CD4-positive, alpha-beta memory T cell (primary cell): Measurements from ENCODE around the gene HIF1A. TPM values are rescaled to one million over a fixed set of nuclear protein-coding genes. Genes with fewer than 3 reads are reported as not detected.

Experiments
- CTCF ChIA-PET: fragments of 350-600 bp; sonication (Branson Sonifier 250); formaldehyde crosslinking; loops from one replicate; lab custom pipeline; 2021; ENCODE audit warnings: inconsistent platforms; ENCODE audit not compliant: partially characterized antibody; lab: Charles Lee
- POLR2A ChIA-PET: fragments of 350-600 bp; sonication (Branson Sonifier 250); formaldehyde crosslinking; loops from one replicate; lab custom pipeline; 2021; ENCODE audit not compliant: partially characterized antibody; lab: Charles Lee
- DNase-seq, 5 donors: peaks; one replicate each; pipeline versions ENCODE4 v3.0.0 to v3.0.0-alpha.2; 2020 to 2022; ENCODE audit warnings: mixed read lengths in 1 of 5
- H3K27ac ChIP-seq: one replicate; pipeline ENCODE4 v1.7.0; 2013; ENCODE audit warnings: low read depth, low read length
- H3K27me3 ChIP-seq: 2 replicates; pipeline ENCODE4 v1.7.0; 2013; ENCODE audit warnings: mild to moderate bottlenecking, low read length, moderate library complexity; ENCODE audit not compliant: insufficient read depth
- H3K36me3 ChIP-seq: 2 replicates; pipeline ENCODE4 v1.7.0; 2013; ENCODE audit warnings: mild to moderate bottlenecking, low read length, moderate library complexity; ENCODE audit not compliant: insufficient read depth
- H3K4me1 ChIP-seq: 2 replicates; pipeline ENCODE4 v1.7.0; 2013; ENCODE audit warnings: mild to moderate bottlenecking, low read length, moderate library complexity; ENCODE audit not compliant: insufficient read depth
- H3K4me3 ChIP-seq, 2 donors: one replicate each; pipeline ENCODE4 v1.7.0; 2013; ENCODE audit warnings: low read length in 2 of 2, mild to moderate bottlenecking in 1 of 2
- H3K9me3 ChIP-seq, 2 donors: one replicate each; pipeline ENCODE4 v1.7.0; 2013; ENCODE audit warnings: low read length in 2 of 2, control low read depth in 1 of 2; ENCODE audit not compliant: control insufficient read depth in 1 of 2
- H3K27ac Mint-ChIP-seq, 7 donors: one replicate each; pipeline ENCODE4 v1.8.0; 2020 to 2021; ENCODE audit warnings: mixed read lengths in 7 of 7, mild to moderate bottlenecking in 6 of 7, inconsistent platforms in 3 of 7, moderate library complexity in 3 of 7
- H3K27me3 Mint-ChIP-seq, 2 donors: one replicate each; pipeline ENCODE4 v1.8.0; 2020 to 2021; ENCODE audit warnings: mixed read lengths in 2 of 2
- H3K36me3 Mint-ChIP-seq, 2 donors: one replicate each; pipeline ENCODE4 v1.8.0; 2020 to 2021; ENCODE audit warnings: mixed read lengths in 2 of 2, inconsistent platforms in 1 of 2, mild to moderate bottlenecking in 1 of 2
- H3K4me1 Mint-ChIP-seq, 4 donors: one replicate each; pipeline ENCODE4 v1.8.0; 2020 to 2021; ENCODE audit warnings: mixed read lengths in 4 of 4, mild to moderate bottlenecking in 1 of 4
- H3K4me3 Mint-ChIP-seq, 8 donors: one replicate each; pipeline ENCODE4 v1.8.0; 2020 to 2021; ENCODE audit warnings: mixed read lengths in 8 of 8, mild to moderate bottlenecking in 7 of 8, moderate library complexity in 6 of 8, inconsistent platforms in 3 of 8
- H3K9me3 Mint-ChIP-seq, 8 donors: one replicate each; pipeline ENCODE4 v1.8.0; 2020 to 2021; ENCODE audit warnings: mixed read lengths in 8 of 8, mild to moderate bottlenecking in 5 of 8, inconsistent platforms in 3 of 8, moderate library complexity in 1 of 8
- intact Hi-C: fragments of 100-400 bp; cut with micrococcal nuclease; formaldehyde crosslinking; loops from one replicate; pipeline ENCODE4 v1.15.1; 2023
- polyA plus RNA-seq, 2 donors: library from polyadenylated mRNA; unstranded; fragments of 300-500 nt; fragmentation: Illumina TruSeq; gene quantifications; one replicate each; pipeline ENCODE4 v1.2.3, GENCODE V29; 2021
- total RNA-seq, 2 experiments: library from RNA; stranded (reverse); gene quantifications; one replicate each; pipeline ENCODE4 v1.2.3, GENCODE V29; 2021

The HIF1A gene
- 10 to 100 TPM; 84.7 to 87.1 TPM for total RNA-seq
- 10 to 100 TPM; 82.5 to 83.7 TPM for polyA plus RNA-seq

DNA sequence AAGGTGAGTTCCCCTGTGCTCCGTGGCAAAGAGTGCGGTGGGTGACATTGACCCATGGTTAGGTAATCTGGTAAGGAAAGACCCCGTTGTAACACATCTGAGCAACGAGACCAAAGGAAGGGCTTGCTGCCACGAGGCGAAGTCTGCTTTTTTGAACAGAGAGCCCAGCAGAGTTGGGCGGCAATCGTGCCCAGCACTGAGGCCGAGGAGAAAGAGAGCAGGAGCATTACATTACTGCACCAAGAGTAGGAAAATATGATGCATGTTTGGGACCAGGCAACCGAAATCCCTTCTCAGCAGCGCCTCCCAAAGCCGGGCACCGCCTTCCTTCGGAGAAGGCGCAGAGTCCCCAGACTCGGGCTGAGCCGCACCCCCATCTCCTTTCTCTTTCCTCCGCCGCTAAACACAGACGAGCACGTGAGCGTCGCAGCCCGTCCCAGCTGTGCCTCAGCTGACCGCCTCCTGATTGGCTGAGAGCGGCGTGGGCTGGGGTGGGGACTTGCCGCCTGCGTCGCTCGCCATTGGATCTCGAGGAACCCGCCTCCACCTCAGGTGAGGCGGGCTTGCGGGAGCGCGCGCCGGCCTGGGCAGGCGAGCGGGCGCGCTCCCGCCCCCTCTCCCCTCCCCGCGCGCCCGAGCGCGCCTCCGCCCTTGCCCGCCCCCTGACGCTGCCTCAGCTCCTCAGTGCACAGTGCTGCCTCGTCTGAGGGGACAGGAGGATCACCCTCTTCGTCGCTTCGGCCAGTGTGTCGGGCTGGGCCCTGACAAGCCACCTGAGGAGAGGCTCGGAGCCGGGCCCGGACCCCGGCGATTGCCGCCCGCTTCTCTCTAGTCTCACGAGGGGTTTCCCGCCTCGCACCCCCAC, at the start of gene HIF1A:
Gene HIF1A, plus strand, starts transcription at position 684 of the 865 bp plus-strand sequence. CDS start 292 bp downstream, outside the sequence.
- ChIA-PET POLR2A (interaction anchor here (0.5 to 3.3 kb wide), 30 partner anchors 11 to 1446 kb away, joined by 3 to 36 read pairs (median 4); partner anchors contain the start of genes PPM1A and SNAPC1), CTCF (interaction anchor here (0.5 to 1.3 kb wide), 3 partner anchors 36 to 220 kb away, joined by 3 to 6 read pairs (median 4); no protein-coding TSS in a partner anchor)
- intact Hi-C loops, result loop anchor here (1.0 to 5.0 kb wide), 7 partner anchors 10 to 219 kb away; partner anchors contain the start of gene SNAPC1
- H3K27me3 Mint-ChIP-seq, result no peaks in the 10 kb centered on the region
- H3K36me3 Mint-ChIP-seq, result peaks cover 0 to 21% of the 10 kb centered on the region in 2 donors
- Histone ChIP-seq H3K4me3 (peak within 1 kb of the TSS; percentile 74 to 92), H3K36me3 (no peaks in the 10 kb centered on the region), H3K9me3 (no peaks in the 10 kb centered on the region), H3K27ac (peak within 1 kb of the TSS; percentile 88), H3K4me1 (peaks cover 51% of the 10 kb centered on the region), H3K27me3 (no peaks in the 10 kb centered on the region)
- H3K4me3 Mint-ChIP-seq, result peak within 1 kb of the TSS; percentile 90 to 99 (median 97)
- H3K27ac Mint-ChIP-seq, result peak within 1 kb of the TSS; percentile 94 to 98 (median 97)
- peaks cover 0 to 4% (median 0%) of the 10 kb centered on the region in 8 donors for H3K9me3 Mint-ChIP-seq
- DNase-seq, result peak; percentile 94 to 98 (median 97)
- H3K4me1 Mint-ChIP-seq, result peaks cover 33 to 70% (median 48%) of the 10 kb centered on the region in 4 donors

DNA sequence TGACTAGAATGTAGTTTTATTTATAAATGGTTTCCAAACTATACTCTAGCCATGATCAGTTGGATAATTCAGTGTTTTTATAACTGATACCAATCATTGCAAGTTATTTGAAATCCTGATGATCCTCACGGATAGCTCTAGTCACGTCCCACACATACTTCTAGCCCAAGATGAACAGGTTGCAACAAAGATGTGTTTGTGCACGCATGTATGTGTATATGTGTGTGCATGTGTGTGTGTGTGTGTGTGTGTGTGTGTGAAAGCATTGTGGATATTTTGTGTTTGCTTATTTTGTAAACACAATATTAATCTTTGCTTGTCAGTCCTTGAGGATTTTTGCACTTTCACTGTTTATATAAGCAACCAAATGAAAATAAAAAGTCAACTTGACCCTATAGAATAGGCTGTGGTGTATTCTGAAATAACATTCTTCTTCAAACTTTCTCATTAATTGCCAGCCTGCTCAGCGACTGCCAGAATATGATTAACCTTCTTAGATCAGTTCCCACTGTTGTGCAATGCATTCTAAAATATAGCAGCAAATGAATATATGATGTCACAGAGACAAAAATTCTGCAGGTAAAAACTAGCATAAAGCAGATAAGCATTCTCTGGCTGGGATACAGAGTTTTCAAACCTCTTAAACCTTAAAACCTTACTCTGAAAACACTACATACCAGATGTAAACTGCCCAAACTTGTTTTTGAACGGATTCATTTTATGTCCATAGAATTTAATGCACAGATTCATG, 48.8 kb upstream of the HIF1A start:
- DNase-seq, result no peak
- Mint-ChIP-seq H3K27me3 (no peaks in the 10 kb centered on the region), H3K27ac (no peak overlapping the region), H3K36me3 (no peaks in the 10 kb centered on the region), H3K4me1 (peaks cover 18 to 24% (median 22%) of the 10 kb centered on the region in 4 donors), H3K9me3 (peaks cover 0 to 2% (median 0%) of the 10 kb centered on the region in 8 donors), H3K4me3 (no peak overlapping the region)
- intact Hi-C loops, result loop anchor here (5.0 kb wide), 2 partner anchors 36 to 49 kb away; no protein-coding TSS in a partner anchor
- Histone ChIP-seq H3K4me3 (no peak overlapping the region), H3K4me1 (peaks cover 17% of the 10 kb centered on the region), H3K27me3 (no peaks in the 10 kb centered on the region), H3K36me3 (no peaks in the 10 kb centered on the region), H3K27ac (no peak overlapping the region), H3K9me3 (no peaks in the 10 kb centered on the region)
- POLR2A ChIA-PET, result no interaction called here
- CTCF ChIA-PET, result no interaction called here

DNA sequence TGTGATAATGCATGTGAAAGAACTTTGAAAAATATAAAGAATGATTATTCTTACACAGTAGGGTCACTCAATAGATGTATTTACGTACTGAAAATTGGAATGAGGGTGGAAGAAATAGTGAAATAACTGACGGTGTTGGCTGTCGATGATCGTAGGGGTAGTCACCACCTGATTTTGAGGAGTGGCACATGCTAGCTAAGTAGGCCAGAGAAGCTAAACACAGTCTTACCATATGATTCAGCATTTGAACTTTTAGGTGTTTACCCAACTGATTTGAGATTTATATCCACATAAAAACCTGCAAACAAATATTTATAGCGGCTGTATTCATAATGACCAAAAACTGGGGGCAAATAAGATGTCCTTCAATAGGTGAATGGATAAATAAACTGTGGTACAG, 47.6 kb upstream of the HIF1A start:
- intact Hi-C loops, result loop anchor here (5.0 kb wide), 2 partner anchors 35 to 50 kb away; no protein-coding TSS in a partner anchor
- no peaks in the 10 kb centered on the region for H3K9me3 ChIP-seq
- peaks cover 17% of the 10 kb centered on the region for H3K4me1 ChIP-seq
- DNase-seq, result no peak
- Mint-ChIP-seq H3K4me1 (peaks cover 18 to 24% (median 22%) of the 10 kb centered on the region in 4 donors), H3K27ac (no peak overlapping the region), H3K36me3 (no peaks in the 10 kb centered on the region), H3K9me3 (no peaks in the 10 kb centered on the region), H3K27me3 (no peaks in the 10 kb centered on the region), H3K4me3 (no peak overlapping the region)
- CTCF ChIA-PET, result interaction anchor here (1.0 kb wide), 1 partner anchor 14 kb away, joined by 3 read pairs; no protein-coding TSS in a partner anchor
- H3K4me3 ChIP-seq, result no peak overlapping the region
- no peaks in the 10 kb centered on the region for H3K36me3 ChIP-seq
- H3K27me3 ChIP-seq, result no peaks in the 10 kb centered on the region
- POLR2A ChIA-PET, result interaction anchor here (1.1 to 1.6 kb wide), 2 partner anchors 15 to 50 kb away, joined by 4 to 5 read pairs; no protein-coding TSS in a partner anchor
- H3K27ac ChIP-seq, result no peak overlapping the region

DNA sequence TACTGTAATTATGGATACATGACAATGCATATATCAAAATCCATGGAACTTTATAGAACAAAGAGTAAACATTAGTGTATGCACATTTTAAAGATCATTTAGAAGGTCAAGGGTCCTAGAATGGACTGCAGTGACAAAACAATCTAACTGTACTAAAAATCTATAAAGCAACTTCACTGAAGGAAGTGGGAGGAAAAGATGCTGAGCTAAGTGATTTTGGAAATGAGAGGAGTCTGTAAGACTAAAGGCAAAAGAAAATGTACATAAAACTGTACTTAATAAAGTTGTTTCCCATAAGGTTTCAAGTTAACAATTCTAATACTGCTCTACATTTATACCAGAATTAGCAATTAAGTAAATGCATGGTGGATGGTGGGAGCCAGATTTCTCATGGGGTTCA, 46.9 kb upstream of the HIF1A start:
- no peaks in the 10 kb centered on the region for H3K9me3 Mint-ChIP-seq
- intact Hi-C loops, result loop anchor here (5.0 kb wide), 2 partner anchors 34 to 51 kb away; no protein-coding TSS in a partner anchor
- Histone ChIP-seq H3K27ac (no peak overlapping the region), H3K27me3 (no peaks in the 10 kb centered on the region), H3K9me3 (no peaks in the 10 kb centered on the region), H3K4me1 (peaks cover 17% of the 10 kb centered on the region), H3K36me3 (no peaks in the 10 kb centered on the region), H3K4me3 (no peak overlapping the region)
- POLR2A ChIA-PET, result interaction anchor here (0.9 to 1.6 kb wide), 4 partner anchors 13 to 49 kb away, joined by 3 to 5 read pairs (median 4); no protein-coding TSS in a partner anchor
- no peaks in the 10 kb centered on the region for H3K36me3 Mint-ChIP-seq
- H3K27me3 Mint-ChIP-seq, result no peaks in the 10 kb centered on the region
- peak overlapping the region in 1 of 8 donors; percentile 24 for H3K4me3 Mint-ChIP-seq
- H3K4me1 Mint-ChIP-seq, result peaks cover 18 to 24% (median 22%) of the 10 kb centered on the region in 4 donors
- CTCF ChIA-PET, result interaction anchor here (1.0 kb wide), 1 partner anchor 14 kb away, joined by 3 read pairs; no protein-coding TSS in a partner anchor
- DNase-seq, result no peak
- H3K27ac Mint-ChIP-seq, result no peak overlapping the region

DNA sequence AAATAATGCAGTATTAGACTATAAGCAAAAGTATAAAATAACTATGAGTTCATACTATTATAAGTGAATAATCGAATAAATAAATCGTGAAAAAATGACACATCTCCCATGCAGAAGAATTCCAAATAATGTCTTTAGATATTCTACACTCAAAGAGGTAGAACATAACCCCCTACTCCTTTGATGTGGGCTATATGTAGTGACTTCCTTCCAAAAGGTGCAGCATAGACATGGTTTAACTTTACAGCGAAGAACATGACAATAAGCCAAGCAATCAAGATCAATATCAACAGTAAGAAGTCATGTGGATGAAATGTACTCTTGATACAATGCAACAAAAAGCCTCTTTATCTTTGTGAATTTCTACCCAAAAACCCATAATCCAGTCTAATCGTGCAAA, 46.0 kb upstream of the HIF1A start:
- CTCF ChIA-PET, result no interaction called here
- H3K4me3 ChIP-seq, result no peak overlapping the region
- no peaks in the 10 kb centered on the region for H3K36me3 ChIP-seq
- H3K27me3 Mint-ChIP-seq, result no peaks in the 10 kb centered on the region
- POLR2A ChIA-PET, result interaction anchor here (0.9 to 1.6 kb wide), 3 partner anchors 12 to 42 kb away, joined by 3 to 5 read pairs (median 4); no protein-coding TSS in a partner anchor
- peak overlapping the region in 2 of 7 donors; percentile 27 to 57 for H3K27ac Mint-ChIP-seq
- DNase-seq, result peak in 2 of 5 donors; percentile 30 to 45
- peak overlapping the region in 6 of 8 donors; percentile 7 to 77 (median 50) for H3K4me3 Mint-ChIP-seq
- H3K27ac ChIP-seq, result no peak overlapping the region
- no peaks in the 10 kb centered on the region for H3K27me3 ChIP-seq
- H3K9me3 Mint-ChIP-seq, result no peaks in the 10 kb centered on the region
- intact Hi-C loops, result loop anchor here (5.0 kb wide), 2 partner anchors 33 to 52 kb away; no protein-coding TSS in a partner anchor
- H3K4me1 ChIP-seq, result peaks cover 17% of the 10 kb centered on the region
- no peaks in the 10 kb centered on the region for H3K9me3 ChIP-seq
- peaks cover 18 to 29% (median 26%) of the 10 kb centered on the region in 4 donors for H3K4me1 Mint-ChIP-seq
- H3K36me3 Mint-ChIP-seq, result no peaks in the 10 kb centered on the region

DNA sequence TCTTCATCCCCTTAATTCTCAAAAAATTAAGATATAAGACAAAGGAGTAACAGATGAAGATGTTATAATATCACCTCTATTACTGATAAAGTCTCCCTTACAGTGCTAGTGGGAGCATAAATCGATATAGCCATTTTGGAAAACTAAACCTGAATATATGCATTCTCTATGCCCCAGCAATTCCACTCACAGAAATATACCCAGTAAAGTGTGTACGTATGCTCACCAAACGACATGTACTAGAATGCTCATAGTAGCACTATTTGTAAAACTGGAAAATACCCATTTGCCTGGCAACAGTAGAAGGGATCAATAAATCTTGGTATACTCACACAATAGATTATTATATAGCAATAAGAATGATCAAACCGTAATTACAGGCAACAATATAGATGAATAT, 44.0 kb upstream of the HIF1A start:
- H3K4me1 Mint-ChIP-seq, result peaks cover 29 to 49% (median 37%) of the 10 kb centered on the region in 4 donors
- no peaks in the 10 kb centered on the region for H3K27me3 ChIP-seq
- H3K9me3 Mint-ChIP-seq, result no peaks in the 10 kb centered on the region
- H3K27ac ChIP-seq, result no peak overlapping the region
- H3K4me3 Mint-ChIP-seq, result no peak overlapping the region
- H3K36me3 ChIP-seq, result no peaks in the 10 kb centered on the region
- DNase-seq, result no peak
- CTCF ChIA-PET, result no interaction called here
- intact Hi-C loops, result loop anchor here (1.0 kb wide), 1 partner anchor 13 kb away; no protein-coding TSS in a partner anchor
- POLR2A ChIA-PET, result no interaction called here
- H3K27me3 Mint-ChIP-seq, result no peaks in the 10 kb centered on the region
- H3K9me3 ChIP-seq, result no peaks in the 10 kb centered on the region
- H3K36me3 Mint-ChIP-seq, result no peaks in the 10 kb centered on the region
- H3K27ac Mint-ChIP-seq, result no peak overlapping the region
- no peak overlapping the region for H3K4me3 ChIP-seq
- peaks cover 29% of the 10 kb centered on the region for H3K4me1 ChIP-seq
